ENCODE results near the gene CELF1.

The CELF1 gene

DNA sequence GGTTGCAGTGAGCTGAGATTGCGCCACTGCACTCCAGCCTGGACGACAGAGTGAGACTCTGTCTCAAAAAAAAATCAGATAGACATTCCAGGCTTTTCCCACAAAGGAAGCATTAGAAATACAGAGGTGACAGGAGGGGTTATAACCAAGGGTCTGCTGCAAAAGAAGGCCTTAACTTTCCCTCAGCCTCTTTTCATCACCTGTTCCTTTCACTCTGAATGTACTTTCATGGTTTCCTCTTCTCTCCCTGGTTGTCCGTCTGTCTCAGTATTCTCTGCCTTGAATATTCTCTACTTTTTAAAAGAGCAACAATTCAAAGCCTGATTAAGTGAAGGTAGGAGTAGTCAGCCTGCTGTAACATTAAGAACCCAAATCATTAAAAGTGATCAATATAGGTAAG, 50.2 kb downstream of the CELF1 start:
- H2AK5ac ChIP-seq (ENCODE audit: low read length, severe bottlenecking), result no peak overlapping the region
- DNase-seq, result no peak
- H3K79me1 ChIP-seq (replicated peaks; ENCODE audit: low read length, poor library complexity, severe bottlenecking), result peaks cover 7% of the 10 kb centered on the region
- H2BK5ac ChIP-seq (ENCODE audit: low read depth, low read length, poor library complexity, severe bottlenecking), result no peak overlapping the region
- no peak overlapping the region for H4K8ac ChIP-seq (ENCODE audit: low read length)
- H3K23ac ChIP-seq (ENCODE audit: low read length in 2 of 2), result no peak overlapping the region
- no peak overlapping the region for H3K4ac ChIP-seq (ENCODE audit: low read depth in 1 of 2, low read length in 2 of 2)
- H2BK12ac ChIP-seq (ENCODE audit: low read length in 2 of 2), result no peak overlapping the region
- H3K9ac ChIP-seq (ENCODE audit: low read length), result no peak overlapping the region
- H3K4me1 ChIP-seq (ENCODE audit: control insufficient read depth, insufficient read depth, low read depth, low read length), result peaks cover 6% of the 10 kb centered on the region
- H4K91ac ChIP-seq (ENCODE audit: low read length), result no peak overlapping the region
- H3K27me3 ChIP-seq (ENCODE audit: control insufficient read depth in 1 of 2, insufficient read depth in 1 of 2, low read length in 2 of 2), result no peaks in the 10 kb centered on the region
- WGBS, result no CpG with 5 or more reads among the region's 3 CpGs
- H3K9me3 ChIP-seq (ENCODE audit: control insufficient read depth, low read length), result no peaks in the 10 kb centered on the region
- no peak overlapping the region for H3K4me3 ChIP-seq (ENCODE audit: insufficient read depth in 1 of 2, low read depth in 1 of 2, low read length in 2 of 2)
- no peak overlapping the region for H3K4me2 ChIP-seq (ENCODE audit: low read length, poor library complexity, severe bottlenecking)
- H3K14ac ChIP-seq (ENCODE audit: low read length in 2 of 2), result no peak overlapping the region
- no peak overlapping the region for H2BK15ac ChIP-seq (ENCODE audit: low read depth, poor library complexity, severe bottlenecking)
- peaks cover 4 to 34% of the 10 kb centered on the region in 2 experiments for H3K36me3 ChIP-seq (ENCODE audit: control insufficient read depth in 1 of 2, insufficient read depth in 2 of 2, low read depth in 1 of 2, low read length in 2 of 2)
- no peak overlapping the region for H2AFZ ChIP-seq (ENCODE audit: low read depth, low read length)
- no peak overlapping the region for H3K18ac ChIP-seq (ENCODE audit: low read depth in 1 of 2, low read length in 2 of 2)
- H3K27ac ChIP-seq (ENCODE audit: low read length, poor library complexity, severe bottlenecking), result no peak overlapping the region
- no peak overlapping the region for H2BK120ac ChIP-seq (ENCODE audit: low read depth, low read length)

DNA sequence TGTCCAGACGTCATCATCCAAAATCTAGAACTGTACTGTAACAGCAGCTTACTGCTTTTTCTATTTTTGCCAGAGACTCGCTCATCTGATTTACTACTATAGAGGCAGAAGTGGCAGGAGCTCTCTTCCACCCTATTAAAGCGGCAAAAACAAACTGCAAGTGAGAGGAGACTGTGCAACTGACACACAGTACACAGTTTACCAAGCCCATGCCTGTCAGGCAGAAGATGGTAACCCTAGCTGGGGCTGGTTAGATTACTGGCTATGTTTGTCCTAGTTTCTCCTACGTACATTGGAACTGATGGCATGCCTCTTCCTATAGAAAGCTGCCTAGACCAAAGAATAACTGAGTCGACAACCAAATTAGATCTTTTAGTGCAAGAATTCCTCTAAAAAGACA, 51.8 kb downstream of the CELF1 start:
- H4K8ac ChIP-seq (ENCODE audit: low read length), result no peak overlapping the region
- H3K4ac ChIP-seq (ENCODE audit: low read depth in 1 of 2, low read length in 2 of 2), result no peak overlapping the region
- H3K27ac ChIP-seq (ENCODE audit: low read length, poor library complexity, severe bottlenecking), result no peak overlapping the region
- no peak for DNase-seq
- H3K9me3 ChIP-seq (ENCODE audit: control insufficient read depth, low read length), result no peaks in the 10 kb centered on the region
- H3K18ac ChIP-seq (ENCODE audit: low read depth in 1 of 2, low read length in 2 of 2), result peak overlapping the region in 1 of 2 experiments; percentile 35
- H2AK5ac ChIP-seq (ENCODE audit: low read length, severe bottlenecking), result no peak overlapping the region
- WGBS, result 97% methylated on average over 5 of the region's 5 CpGs
- peaks cover 4 to 49% of the 10 kb centered on the region in 2 experiments for H3K36me3 ChIP-seq (ENCODE audit: control insufficient read depth in 1 of 2, insufficient read depth in 2 of 2, low read depth in 1 of 2, low read length in 2 of 2)
- H3K14ac ChIP-seq (ENCODE audit: low read length in 2 of 2), result no peak overlapping the region
- no peak overlapping the region for H2BK15ac ChIP-seq (ENCODE audit: low read depth, poor library complexity, severe bottlenecking)
- H2BK120ac ChIP-seq (ENCODE audit: low read depth, low read length), result no peak overlapping the region
- no peak overlapping the region for H3K4me3 ChIP-seq (ENCODE audit: insufficient read depth in 1 of 2, low read depth in 1 of 2, low read length in 2 of 2)
- no peak overlapping the region for H3K4me2 ChIP-seq (ENCODE audit: low read length, poor library complexity, severe bottlenecking)
- no peak overlapping the region for H3K23ac ChIP-seq (ENCODE audit: low read length in 2 of 2)
- H4K91ac ChIP-seq (ENCODE audit: low read length), result no peak overlapping the region
- peaks cover 6% of the 10 kb centered on the region for H3K4me1 ChIP-seq (ENCODE audit: control insufficient read depth, insufficient read depth, low read depth, low read length)
- no peak overlapping the region for H2BK5ac ChIP-seq (ENCODE audit: low read depth, low read length, poor library complexity, severe bottlenecking)
- no peak overlapping the region for H2BK12ac ChIP-seq (ENCODE audit: low read length in 2 of 2)
- H3K27me3 ChIP-seq (ENCODE audit: control insufficient read depth in 1 of 2, insufficient read depth in 1 of 2, low read length in 2 of 2), result no peaks in the 10 kb centered on the region
- H2AFZ ChIP-seq (ENCODE audit: low read depth, low read length), result no peak overlapping the region
- H3K9ac ChIP-seq (ENCODE audit: low read length), result no peak overlapping the region
- H3K79me1 ChIP-seq (replicated peaks; ENCODE audit: low read length, poor library complexity, severe bottlenecking), result peaks cover 7% of the 10 kb centered on the region

DNA sequence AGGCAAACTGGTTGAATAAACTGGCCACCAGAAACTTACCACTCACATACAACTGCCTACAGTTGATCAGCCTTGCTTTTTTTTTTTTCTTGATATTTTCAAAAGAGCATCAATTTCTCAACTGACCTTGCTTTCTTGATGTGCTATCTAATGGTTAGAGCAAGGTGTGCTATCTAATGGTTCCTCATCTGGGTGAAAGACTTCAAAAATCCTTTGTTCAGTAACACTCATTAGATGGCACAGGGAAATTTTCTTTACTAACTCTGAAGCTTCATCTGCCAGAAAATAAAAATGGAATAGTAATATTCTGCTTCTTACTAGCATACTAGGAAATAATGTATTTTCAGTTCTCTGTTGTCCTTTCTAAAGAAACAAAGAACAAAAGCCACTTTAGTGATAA, 52.8 kb downstream of the CELF1 start:
- peaks cover 4 to 56% of the 10 kb centered on the region in 2 experiments for H3K36me3 ChIP-seq (ENCODE audit: control insufficient read depth in 1 of 2, insufficient read depth in 2 of 2, low read depth in 1 of 2, low read length in 2 of 2)
- no peak overlapping the region for H2AFZ ChIP-seq (ENCODE audit: low read depth, low read length)
- peaks cover 7% of the 10 kb centered on the region for H3K79me1 ChIP-seq (replicated peaks; ENCODE audit: low read length, poor library complexity, severe bottlenecking)
- H3K4ac ChIP-seq (ENCODE audit: low read depth in 1 of 2, low read length in 2 of 2), result no peak overlapping the region
- no peak overlapping the region for H3K9ac ChIP-seq (ENCODE audit: low read length)
- H2BK120ac ChIP-seq (ENCODE audit: low read depth, low read length), result no peak overlapping the region
- H4K8ac ChIP-seq (ENCODE audit: low read length), result no peak overlapping the region
- no peak overlapping the region for H2BK12ac ChIP-seq (ENCODE audit: low read length in 2 of 2)
- H2BK15ac ChIP-seq (ENCODE audit: low read depth, poor library complexity, severe bottlenecking), result no peak overlapping the region
- H2AK5ac ChIP-seq (ENCODE audit: low read length, severe bottlenecking), result no peak overlapping the region
- DNase-seq, result no peak
- H3K18ac ChIP-seq (ENCODE audit: low read depth in 1 of 2, low read length in 2 of 2), result no peak overlapping the region
- no peaks in the 10 kb centered on the region for H3K9me3 ChIP-seq (ENCODE audit: control insufficient read depth, low read length)
- H2BK5ac ChIP-seq (ENCODE audit: low read depth, low read length, poor library complexity, severe bottlenecking), result no peak overlapping the region
- no peak overlapping the region for H3K27ac ChIP-seq (ENCODE audit: low read length, poor library complexity, severe bottlenecking)
- no peak overlapping the region for H4K91ac ChIP-seq (ENCODE audit: low read length)
- no peak overlapping the region for H3K14ac ChIP-seq (ENCODE audit: low read length in 2 of 2)
- H3K4me2 ChIP-seq (ENCODE audit: low read length, poor library complexity, severe bottlenecking), result no peak overlapping the region
- H3K27me3 ChIP-seq (ENCODE audit: control insufficient read depth in 1 of 2, insufficient read depth in 1 of 2, low read length in 2 of 2), result no peaks in the 10 kb centered on the region
- no peak overlapping the region for H3K4me3 ChIP-seq (ENCODE audit: insufficient read depth in 1 of 2, low read depth in 1 of 2, low read length in 2 of 2)
- peaks cover 6% of the 10 kb centered on the region for H3K4me1 ChIP-seq (ENCODE audit: control insufficient read depth, insufficient read depth, low read depth, low read length)
- no peak overlapping the region for H3K23ac ChIP-seq (ENCODE audit: low read length in 2 of 2)

DNA sequence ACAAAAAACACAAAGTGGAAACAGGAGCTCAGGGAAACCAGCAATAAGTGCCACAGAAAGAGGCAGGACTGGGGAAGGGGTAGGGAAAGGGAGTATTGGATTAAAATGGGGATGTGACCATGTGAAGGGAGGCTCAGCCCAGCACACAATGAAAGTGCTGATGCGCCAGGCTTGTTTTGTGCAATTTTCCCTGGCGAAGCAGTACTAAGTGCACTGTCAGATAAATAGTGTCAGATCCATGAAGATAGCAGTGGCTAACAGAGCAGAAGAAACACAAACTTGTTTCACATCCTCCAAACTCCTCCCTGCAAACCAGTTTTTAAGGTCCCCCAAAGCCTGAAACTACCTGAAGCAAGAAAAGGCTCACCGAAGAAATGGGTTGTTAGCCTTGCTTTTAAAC, 53.3 kb downstream of the CELF1 start:
- 92% methylated on average over 3 of the region's 3 CpGs for WGBS
- no peak overlapping the region for H3K4me3 ChIP-seq (ENCODE audit: insufficient read depth in 1 of 2, low read depth in 1 of 2, low read length in 2 of 2)
- H4K91ac ChIP-seq (ENCODE audit: low read length), result no peak overlapping the region
- peaks cover 4 to 55% of the 10 kb centered on the region in 2 experiments for H3K36me3 ChIP-seq (ENCODE audit: control insufficient read depth in 1 of 2, insufficient read depth in 2 of 2, low read depth in 1 of 2, low read length in 2 of 2)
- H4K8ac ChIP-seq (ENCODE audit: low read length), result no peak overlapping the region
- no peak overlapping the region for H2BK15ac ChIP-seq (ENCODE audit: low read depth, poor library complexity, severe bottlenecking)
- no peak overlapping the region for H2BK12ac ChIP-seq (ENCODE audit: low read length in 2 of 2)
- no peak overlapping the region for H3K9ac ChIP-seq (ENCODE audit: low read length)
- no peak overlapping the region for H3K27ac ChIP-seq (ENCODE audit: low read length, poor library complexity, severe bottlenecking)
- H3K9me3 ChIP-seq (ENCODE audit: control insufficient read depth, low read length), result no peaks in the 10 kb centered on the region
- H3K79me1 ChIP-seq (replicated peaks; ENCODE audit: low read length, poor library complexity, severe bottlenecking), result peaks cover 10% of the 10 kb centered on the region
- peaks cover 6% of the 10 kb centered on the region for H3K4me1 ChIP-seq (ENCODE audit: control insufficient read depth, insufficient read depth, low read depth, low read length)
- H2AK5ac ChIP-seq (ENCODE audit: low read length, severe bottlenecking), result no peak overlapping the region
- H2AFZ ChIP-seq (ENCODE audit: low read depth, low read length), result no peak overlapping the region
- no peak overlapping the region for H3K14ac ChIP-seq (ENCODE audit: low read length in 2 of 2)
- no peak overlapping the region for H2BK120ac ChIP-seq (ENCODE audit: low read depth, low read length)
- H3K23ac ChIP-seq (ENCODE audit: low read length in 2 of 2), result no peak overlapping the region
- DNase-seq, result no peak
- no peak overlapping the region for H3K18ac ChIP-seq (ENCODE audit: low read depth in 1 of 2, low read length in 2 of 2)
- no peak overlapping the region for H3K4ac ChIP-seq (ENCODE audit: low read depth in 1 of 2, low read length in 2 of 2)
- no peak overlapping the region for H3K4me2 ChIP-seq (ENCODE audit: low read length, poor library complexity, severe bottlenecking)
- no peaks in the 10 kb centered on the region for H3K27me3 ChIP-seq (ENCODE audit: control insufficient read depth in 1 of 2, insufficient read depth in 1 of 2, low read length in 2 of 2)
- no peak overlapping the region for H2BK5ac ChIP-seq (ENCODE audit: low read depth, low read length, poor library complexity, severe bottlenecking)

Data from mesenchymal stem cell (in vitro differentiated cells and primary cell).